Measurements from ENCODE around the gene SRPX.

The SRPX gene

DNA sequence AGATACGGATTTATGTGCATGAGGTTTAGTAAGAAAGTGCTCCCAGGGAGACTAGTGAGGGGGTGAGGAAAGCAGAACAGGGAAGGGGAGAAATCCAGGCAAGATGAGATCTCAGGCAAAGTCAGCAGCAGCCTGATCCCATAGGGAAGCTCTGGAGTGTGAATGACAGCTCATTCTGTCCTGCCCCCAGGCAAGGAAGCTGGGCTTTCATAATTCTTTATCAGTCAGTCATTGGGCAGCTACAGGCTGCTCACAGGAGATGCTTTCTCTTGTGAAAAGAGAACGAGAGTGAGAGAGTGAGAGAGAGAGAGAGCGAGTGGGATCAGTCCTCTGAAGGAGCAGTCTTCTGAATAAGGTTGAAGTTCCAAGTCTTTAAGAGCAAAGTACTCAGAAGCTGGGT, 48.1 kb downstream of the SRPX start:
- Histone ChIP-seq H3F3A (ENCODE audit: insufficient read depth, low read length) (no peaks in the 10 kb centered on the region), H3K36me3 (replicated peaks; ENCODE audit: insufficient read depth, low read length) (no peaks in the 10 kb centered on the region)

DNA sequence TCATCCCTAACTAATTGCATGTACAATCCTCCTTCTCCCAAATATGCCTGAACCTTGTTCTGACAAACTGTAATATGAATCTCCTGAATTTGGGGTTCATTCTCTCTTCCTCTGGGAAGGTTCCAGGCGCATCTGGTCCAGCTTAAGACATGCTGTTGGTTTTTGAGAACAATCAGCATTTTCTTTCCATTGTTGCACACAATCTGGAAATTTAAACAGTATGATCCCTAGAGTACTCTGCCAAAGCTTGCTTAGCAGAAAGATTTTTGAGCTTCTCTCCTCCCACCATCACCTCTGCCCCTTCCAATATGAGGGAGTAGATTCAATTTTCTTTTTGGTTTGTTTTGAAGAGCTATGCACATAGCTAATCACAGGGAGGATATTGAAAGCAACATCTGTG, 50.1 kb downstream of the SRPX start:
- H3K9ac ChIP-seq (ENCODE audit: low read length), result no peak overlapping the region

More for the DNA sequence above, 48.1 kb downstream of the SRPX start:
- H3K79me2 ChIP-seq (ENCODE audit: low read length), result no peaks in the 10 kb centered on the region
- no peaks in the 10 kb centered on the region for H3K4me1 ChIP-seq (ENCODE audit: low read length)
- no peak for DNase-seq
- no peaks in the 10 kb centered on the region for H4K20me1 ChIP-seq (ENCODE audit: insufficient read depth, low read length)
- no peak overlapping the region for H3K27ac ChIP-seq (ENCODE audit: low read length)
- no peaks in the 10 kb centered on the region for H3K9me3 ChIP-seq (replicated peaks; ENCODE audit: insufficient read depth, low read length)
- no peak overlapping the region for H2AFZ ChIP-seq (ENCODE audit: low read length)
- H3K9me2 ChIP-seq (replicated peaks; ENCODE audit: insufficient read depth, low read length), result no peaks in the 10 kb centered on the region
- no peak overlapping the region for H3K9ac ChIP-seq (ENCODE audit: low read length)
- no peak for TF ChIP-seq EZH2phosphoT487 (IDR thresholded peaks at IDR 0.05; ENCODE audit: low read length)
- TF ChIP-seq, protein P1, sequence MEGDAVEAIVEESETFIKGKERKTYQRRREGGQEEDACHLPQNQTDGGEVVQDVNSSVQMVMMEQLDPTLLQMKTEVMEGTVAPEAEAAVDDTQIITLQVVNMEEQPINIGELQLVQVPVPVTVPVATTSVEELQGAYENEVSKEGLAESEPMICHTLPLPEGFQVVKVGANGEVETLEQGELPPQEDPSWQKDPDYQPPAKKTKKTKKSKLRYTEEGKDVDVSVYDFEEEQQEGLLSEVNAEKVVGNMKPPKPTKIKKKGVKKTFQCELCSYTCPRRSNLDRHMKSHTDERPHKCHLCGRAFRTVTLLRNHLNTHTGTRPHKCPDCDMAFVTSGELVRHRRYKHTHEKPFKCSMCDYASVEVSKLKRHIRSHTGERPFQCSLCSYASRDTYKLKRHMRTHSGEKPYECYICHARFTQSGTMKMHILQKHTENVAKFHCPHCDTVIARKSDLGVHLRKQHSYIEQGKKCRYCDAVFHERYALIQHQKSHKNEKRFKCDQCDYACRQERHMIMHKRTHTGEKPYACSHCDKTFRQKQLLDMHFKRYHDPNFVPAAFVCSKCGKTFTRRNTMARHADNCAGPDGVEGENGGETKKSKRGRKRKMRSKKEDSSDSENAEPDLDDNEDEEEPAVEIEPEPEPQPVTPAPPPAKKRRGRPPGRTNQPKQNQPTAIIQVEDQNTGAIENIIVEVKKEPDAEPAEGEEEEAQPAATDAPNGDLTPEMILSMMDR (IDR thresholded peaks at IDR 0.05; ENCODE audit: low read length), result no peak
- no peak for TF ChIP-seq EZH2 (optimal IDR thresholded peaks at IDR 0.05; ENCODE audit: low read depth, low read length)
- no peak overlapping the region for H3K4me2 ChIP-seq (ENCODE audit: low read depth, low read length)
- H3K27me3 ChIP-seq (replicated peaks; ENCODE audit: insufficient read depth, low read length), result no peaks in the 10 kb centered on the region
- H3K4me3 ChIP-seq (ENCODE audit: low read length), result no peak overlapping the region

DNA sequence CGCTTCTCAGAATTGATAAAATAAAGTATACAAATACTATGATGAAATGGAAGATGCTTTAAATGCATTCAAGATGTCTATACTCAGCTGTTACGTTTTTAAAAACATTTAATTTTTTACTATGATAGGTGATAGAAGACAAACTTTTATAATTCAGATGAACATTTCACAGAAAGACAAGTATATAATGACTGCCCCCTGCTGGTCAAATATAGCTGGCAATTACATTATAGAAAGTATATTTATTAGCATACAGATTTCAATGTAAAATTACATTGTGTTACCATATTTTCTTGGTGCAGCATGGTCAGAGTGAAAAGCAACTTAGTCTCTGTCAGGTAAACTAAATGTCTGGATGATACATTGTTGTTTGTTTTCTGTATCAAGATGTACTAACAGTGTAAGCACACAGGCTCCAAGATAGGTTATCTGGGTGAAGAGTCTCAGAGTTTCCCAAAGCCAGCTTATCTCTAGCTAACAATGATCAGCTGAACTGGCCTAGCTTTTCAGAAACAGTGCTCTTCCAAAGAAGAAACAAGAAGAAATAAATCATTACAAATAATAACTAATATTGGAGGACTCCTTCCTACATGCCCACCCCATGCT, 54.1 kb downstream of the SRPX start:
- peak; percentile 36 for DNase-seq
- Histone ChIP-seq H3K27ac (ENCODE audit: low read length) (no peak overlapping the region), H3K79me2 (ENCODE audit: low read length) (no peaks in the 10 kb centered on the region), H3K9ac (ENCODE audit: low read length) (no peak overlapping the region), H2AFZ (ENCODE audit: low read length) (no peak overlapping the region), H3K4me1 (ENCODE audit: low read length) (no peaks in the 10 kb centered on the region), H3F3A (ENCODE audit: insufficient read depth, low read length) (no peaks in the 10 kb centered on the region), H3K9me3 (replicated peaks; ENCODE audit: insufficient read depth, low read length) (no peaks in the 10 kb centered on the region), H4K20me1 (ENCODE audit: insufficient read depth, low read length) (no peaks in the 10 kb centered on the region), H3K27me3 (replicated peaks; ENCODE audit: insufficient read depth, low read length) (no peaks in the 10 kb centered on the region), H3K9me2 (replicated peaks; ENCODE audit: insufficient read depth, low read length) (no peaks in the 10 kb centered on the region), H3K4me2 (ENCODE audit: low read depth, low read length) (no peak overlapping the region), H3K4me3 (ENCODE audit: low read length) (no peak overlapping the region), H3K36me3 (replicated peaks; ENCODE audit: insufficient read depth, low read length) (no peaks in the 10 kb centered on the region)
- TF ChIP-seq, protein P1 (IDR thresholded peaks at IDR 0.05; ENCODE audit: low read length), result peak; percentile 56
- no peak for TF ChIP-seq EZH2phosphoT487 (IDR thresholded peaks at IDR 0.05; ENCODE audit: low read length)

More for the DNA sequence above, 50.1 kb downstream of the SRPX start:
- no peak overlapping the region for H2AFZ ChIP-seq (ENCODE audit: low read length)
- no peak overlapping the region for H3K4me3 ChIP-seq (ENCODE audit: low read length)
- TF ChIP-seq, protein P1 (IDR thresholded peaks at IDR 0.05; ENCODE audit: low read length), result no peak
- no peak for TF ChIP-seq EZH2phosphoT487 (IDR thresholded peaks at IDR 0.05; ENCODE audit: low read length)
- TF ChIP-seq EZH2 (optimal IDR thresholded peaks at IDR 0.05; ENCODE audit: low read depth, low read length), result no peak
- no peak for DNase-seq
- no peaks in the 10 kb centered on the region for H3K9me3 ChIP-seq (replicated peaks; ENCODE audit: insufficient read depth, low read length)
- H3K27me3 ChIP-seq (replicated peaks; ENCODE audit: insufficient read depth, low read length), result no peaks in the 10 kb centered on the region
- H3F3A ChIP-seq (ENCODE audit: insufficient read depth, low read length), result no peaks in the 10 kb centered on the region
- no peaks in the 10 kb centered on the region for H3K36me3 ChIP-seq (replicated peaks; ENCODE audit: insufficient read depth, low read length)
- H3K79me2 ChIP-seq (ENCODE audit: low read length), result no peaks in the 10 kb centered on the region
- H3K4me1 ChIP-seq (ENCODE audit: low read length), result no peaks in the 10 kb centered on the region
- no peak overlapping the region for H3K27ac ChIP-seq (ENCODE audit: low read length)
- no peaks in the 10 kb centered on the region for H3K9me2 ChIP-seq (replicated peaks; ENCODE audit: insufficient read depth, low read length)
- H3K4me2 ChIP-seq (ENCODE audit: low read depth, low read length), result no peak overlapping the region
- no peaks in the 10 kb centered on the region for H4K20me1 ChIP-seq (ENCODE audit: insufficient read depth, low read length)
